Neutrophil (primary cell): Measurements from ENCODE around the gene MSTN.

Experiments used
- H3K27ac ChIP-seq: fragments of 200-600 bp; sonication (generic); 2 replicates; pipeline ENCODE4 v1.5.1; 2016; ENCODE audit warnings: mild to moderate bottlenecking, moderate library complexity
- H3K27me3 ChIP-seq: fragments of 200-600 bp; sonication (generic); 2 replicates; pipeline ENCODE4 v1.6.0; 2016; ENCODE audit warnings: mild to moderate bottlenecking
- H3K36me3 ChIP-seq: fragments of 200-600 bp; sonication (generic); 2 replicates; pipeline ENCODE4 v1.5.1; 2017
- H3K4me1 ChIP-seq, 2 experiments: fragments of 200-600 bp in 1 of 2; sonication (generic) in 1 of 2; 1 replicate in 1 of 2; 2 replicates in 1 of 2; pipeline versions ENCODE4 v1.5.1 to v1.6.1; 2013 to 2016; ENCODE audit warnings: low read depth in 1 of 2, low read length in 1 of 2, mild to moderate bottlenecking in 1 of 2, moderate library complexity in 1 of 2; ENCODE audit not compliant: control insufficient read depth in 1 of 2, insufficient read depth in 1 of 2
- H3K4me3 ChIP-seq, 2 experiments: fragments of 200-600 bp in 1 of 2; sonication (generic) in 1 of 2; 1 replicate in 1 of 2; 2 replicates in 1 of 2; pipeline ENCODE4 v1.5.1; 2013 to 2016; ENCODE audit warnings: low read depth in 1 of 2, low read length in 1 of 2, mild to moderate bottlenecking in 1 of 2, moderate library complexity in 1 of 2
- H3K9me3 ChIP-seq: fragments of 200-600 bp; sonication (generic); 2 replicates; pipeline ENCODE4 v1.5.1; 2016
- CTCF ChIP-seq: fragments of 200-600 bp; sonication (generic); IDR thresholded peaks from 2 replicates; pipeline ENCODE4 v1.5.1; 2016; ENCODE audit warnings: antibody characterized with exemption

Gene MSTN

GRCh38 chr2:190080527-190081049 lies 18.1 kb upstream of the MSTN start:
- no peak overlapping the region for H3K27ac ChIP-seq
- no peaks in the 10 kb centered on the region for H3K27me3 ChIP-seq
- H3K9me3 ChIP-seq, result no peaks in the 10 kb centered on the region
- no peak for TF ChIP-seq CTCF
- no peaks in the 10 kb centered on the region for H3K36me3 ChIP-seq
- no peak overlapping the region for H3K4me3 ChIP-seq
- H3K4me1 ChIP-seq, result no peaks in the 10 kb centered on the region

GRCh38 chr2:190079160-190079559 lies 16.6 kb upstream of the MSTN start:
- H3K36me3 ChIP-seq, result no peaks in the 10 kb centered on the region
- no peak for TF ChIP-seq CTCF

GRCh38 chr2:190075623-190076022 lies 13.1 kb upstream of the MSTN start:
- Histone ChIP-seq H3K4me1 (no peaks in the 10 kb centered on the region), H3K4me3 (no peak overlapping the region), H3K9me3 (no peaks in the 10 kb centered on the region), H3K36me3 (no peaks in the 10 kb centered on the region), H3K27ac (no peak overlapping the region), H3K27me3 (no peaks in the 10 kb centered on the region)
- no peak for TF ChIP-seq CTCF

More at GRCh38 chr2:190079160-190079559, 16.6 kb upstream of the MSTN start:
- no peak overlapping the region for H3K27ac ChIP-seq
- H3K9me3 ChIP-seq, result no peaks in the 10 kb centered on the region
- H3K4me3 ChIP-seq, result no peak overlapping the region
- no peaks in the 10 kb centered on the region for H3K27me3 ChIP-seq
- H3K4me1 ChIP-seq, result no peaks in the 10 kb centered on the region

- no peak overlapping the region for H3K27ac ChIP-seq
- no peaks in the 10 kb centered on the region for H3K4me1 ChIP-seq
- no peak overlapping the region for H3K4me3 ChIP-seq
- no peak for TF ChIP-seq CTCF
- no peaks in the 10 kb centered on the region for H3K9me3 ChIP-seq
- H3K36me3 ChIP-seq, result no peaks in the 10 kb centered on the region
- no peaks in the 10 kb centered on the region for H3K27me3 ChIP-seq
These were observed 7.6 kb upstream of the MSTN start for GRCh38 chr2:190069936-190070696.

GRCh38 chr2:190068764-190069163 lies 6.2 kb upstream of the MSTN start:
- Histone ChIP-seq H3K9me3 (no peaks in the 10 kb centered on the region), H3K36me3 (no peaks in the 10 kb centered on the region), H3K27ac (no peak overlapping the region), H3K27me3 (no peaks in the 10 kb centered on the region), H3K4me1 (no peaks in the 10 kb centered on the region), H3K4me3 (no peak overlapping the region)
- TF ChIP-seq CTCF, result no peak
